Kidney glomerular epithelial cell (primary cell): Measurements from ENCODE around the gene FANCI.
A peak's percentile ranks its signal among the peaks of the same experiment; 100 is the strongest.

ENCODE experiments used
- DNase-seq: peaks from one replicate; lab custom pipeline; 2025; lab: John Stamatoyannopoulos, UW

The FANCI gene

DNA sequence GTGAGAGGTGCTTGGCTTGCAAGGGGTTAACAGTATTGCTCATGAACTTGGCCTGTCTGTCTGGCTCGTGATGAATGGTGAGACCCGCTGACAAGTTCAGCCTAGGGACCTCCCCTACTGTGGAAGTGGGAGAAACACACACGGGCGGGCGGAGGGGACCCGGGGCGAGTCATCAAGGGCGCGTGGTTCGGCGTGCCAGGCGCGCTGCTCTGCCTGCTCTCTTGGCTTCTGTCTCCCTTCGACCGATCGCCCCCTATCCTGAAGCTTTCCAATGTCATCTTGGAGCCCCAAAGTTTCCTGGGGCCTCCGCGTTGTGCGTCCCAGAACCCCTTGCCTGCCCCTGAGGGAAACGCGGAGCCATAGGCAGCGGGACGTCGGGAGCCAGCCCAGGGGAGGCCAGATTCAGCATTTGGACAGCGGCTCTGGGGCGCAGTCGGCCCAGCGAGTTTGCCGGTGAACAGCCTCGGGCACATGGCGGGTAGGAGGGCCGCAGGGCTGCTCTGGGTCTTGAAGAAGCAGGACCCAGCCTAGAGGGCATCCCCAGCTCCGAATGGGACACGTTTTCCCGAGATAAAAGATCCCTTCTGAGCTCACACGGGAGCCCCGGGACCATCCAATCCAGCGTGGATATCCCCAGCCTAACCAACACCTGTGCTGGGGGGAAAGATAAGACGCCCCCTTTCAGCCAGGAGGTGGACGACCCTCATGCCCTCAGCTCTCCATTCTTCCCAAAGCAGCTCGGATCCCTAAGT is 117.8 kb downstream of the FANCI start:
- DNase-seq: peak; percentile 26

GRCh38 chr15:89362203-89363101 is 118.7 kb downstream of the FANCI start:
- DNase-seq: no peak

GRCh38 chr15:89363133-89363532 is 119.4 kb downstream of the FANCI start:
- DNase-seq: no peak

DNA sequence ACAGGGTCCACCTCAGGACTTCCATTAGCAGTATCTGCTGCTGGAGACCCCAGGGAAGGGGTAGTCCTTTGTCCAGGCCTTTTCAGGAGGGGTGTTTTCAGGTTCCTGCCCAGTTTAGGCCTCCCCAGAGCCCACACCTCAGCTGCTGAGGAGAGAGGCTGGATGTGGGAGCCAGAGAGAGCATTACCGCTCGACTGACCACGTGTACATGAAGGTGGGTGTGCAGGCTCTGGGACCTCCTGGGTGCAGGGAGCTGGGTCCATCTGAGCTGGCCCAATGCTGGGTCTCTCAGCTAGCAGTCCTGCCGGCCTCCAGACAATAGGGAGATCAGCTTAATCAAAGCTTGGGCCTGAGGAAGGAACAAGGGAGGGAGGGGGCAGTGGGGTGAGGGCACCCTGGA is 120.0 kb downstream of the FANCI start:
- DNase-seq: no peak

DNA sequence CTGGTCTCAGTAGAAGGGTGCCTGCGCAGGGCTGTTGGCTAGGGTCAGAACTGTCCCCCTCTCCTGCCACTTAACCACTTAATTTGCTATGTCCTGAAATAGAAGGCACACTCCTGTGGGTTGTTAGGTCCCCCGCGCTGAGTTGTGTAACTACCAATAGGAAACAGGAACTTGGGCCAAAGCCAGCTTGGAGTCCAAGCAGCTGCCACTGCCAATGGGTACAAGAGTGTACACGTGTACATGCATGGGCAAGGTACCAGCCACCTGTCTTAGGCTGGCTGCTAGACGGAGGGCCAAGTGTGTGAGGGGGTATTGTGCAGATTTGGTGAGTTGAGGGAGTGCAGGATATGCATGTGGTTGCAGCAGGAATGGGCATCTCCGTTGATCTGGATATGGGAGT is 120.6 kb downstream of the FANCI start:
- no peak for DNase-seq

- peak; percentile 5 for DNase-seq
Observed at GRCh38 chr15:89364741-89365450, 121.1 kb downstream of the FANCI start.

GRCh38 chr15:89365462-89366065 is 121.8 kb downstream of the FANCI start:
- DNase-seq: no peak
